Measurements from ENCODE around the gene GALNT18. TPM values are rescaled to one million over a fixed set of nuclear protein-coding genes. Genes with fewer than 3 reads are reported as not detected.

GALNT18 gene
- polyA plus RNA-seq, 1 donor from 2014 or later: 7.6 TPM

GRCh38 chr11:11571893-11572292, 49.9 kb downstream of the GALNT18 start:
- Histone ChIP-seq H3K27me3 (ENCODE audit: insufficient read depth, low read depth, low read length) (no peaks in the 10 kb centered on the region), H3K4me2 (ENCODE audit: low read length) (no peak overlapping the region), H2AFZ (ENCODE audit: low read depth, low read length) (no peak overlapping the region), H4K20me1 (ENCODE audit: insufficient read depth) (no peaks in the 10 kb centered on the region), H3K4me3 (ENCODE audit: low read length) (no peak overlapping the region), H3K9me2 (ENCODE audit: insufficient read depth, low read length) (no peaks in the 10 kb centered on the region), H3K79me2 (replicated peaks; ENCODE audit: insufficient read depth, low read length) (no peaks in the 10 kb centered on the region), H3K9me3 (ENCODE audit: low read length) (no peaks in the 10 kb centered on the region), H3K36me3 (ENCODE audit: insufficient read depth, low read length) (no peaks in the 10 kb centered on the region), H3K27ac (ENCODE audit: low read length) (no peak overlapping the region), H3K9ac (ENCODE audit: low read length) (no peak overlapping the region), H3F3A (ENCODE audit: insufficient read depth, low read length, poor library complexity, severe bottlenecking) (no peaks in the 10 kb centered on the region)
- no peak for TF ChIP-seq SMC3 (conservative IDR thresholded peaks at IDR 0.05; ENCODE audit: poor library complexity)

DNA sequence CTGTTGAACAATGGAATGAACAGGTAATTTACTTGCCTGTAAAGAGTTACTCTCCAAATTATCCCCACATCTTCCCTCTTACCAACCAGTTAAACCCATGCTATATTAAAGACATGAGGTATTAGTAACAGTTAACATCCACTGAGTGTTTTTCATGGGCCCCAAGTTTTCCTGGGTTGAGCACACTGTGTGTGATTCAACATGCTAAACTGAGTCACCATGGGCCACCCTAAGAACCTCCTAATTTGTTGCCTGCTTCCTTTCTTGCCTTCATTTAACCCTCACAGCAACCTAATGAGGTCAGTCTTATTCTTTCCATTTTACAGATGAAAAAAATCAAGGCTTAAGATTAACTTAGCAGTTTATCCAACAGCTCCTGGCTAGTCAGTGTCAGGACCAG, 51.0 kb downstream of the GALNT18 start:
- no peak overlapping the region for H3K27ac ChIP-seq (ENCODE audit: low read length)
- TF ChIP-seq CTCF (IDR thresholded peaks at IDR 0.05; ENCODE audit: poor library complexity, severe bottlenecking) (no peak), POLR2AphosphoS5 (IDR thresholded peaks at IDR 0.05) (no peak), EP300 (conservative IDR thresholded peaks at IDR 0.05; ENCODE audit: poor library complexity, severe bottlenecking) (no peak), SMC3 (conservative IDR thresholded peaks at IDR 0.05; ENCODE audit: poor library complexity) (no peak)
- TF ChIP-seq, protein P1, sequence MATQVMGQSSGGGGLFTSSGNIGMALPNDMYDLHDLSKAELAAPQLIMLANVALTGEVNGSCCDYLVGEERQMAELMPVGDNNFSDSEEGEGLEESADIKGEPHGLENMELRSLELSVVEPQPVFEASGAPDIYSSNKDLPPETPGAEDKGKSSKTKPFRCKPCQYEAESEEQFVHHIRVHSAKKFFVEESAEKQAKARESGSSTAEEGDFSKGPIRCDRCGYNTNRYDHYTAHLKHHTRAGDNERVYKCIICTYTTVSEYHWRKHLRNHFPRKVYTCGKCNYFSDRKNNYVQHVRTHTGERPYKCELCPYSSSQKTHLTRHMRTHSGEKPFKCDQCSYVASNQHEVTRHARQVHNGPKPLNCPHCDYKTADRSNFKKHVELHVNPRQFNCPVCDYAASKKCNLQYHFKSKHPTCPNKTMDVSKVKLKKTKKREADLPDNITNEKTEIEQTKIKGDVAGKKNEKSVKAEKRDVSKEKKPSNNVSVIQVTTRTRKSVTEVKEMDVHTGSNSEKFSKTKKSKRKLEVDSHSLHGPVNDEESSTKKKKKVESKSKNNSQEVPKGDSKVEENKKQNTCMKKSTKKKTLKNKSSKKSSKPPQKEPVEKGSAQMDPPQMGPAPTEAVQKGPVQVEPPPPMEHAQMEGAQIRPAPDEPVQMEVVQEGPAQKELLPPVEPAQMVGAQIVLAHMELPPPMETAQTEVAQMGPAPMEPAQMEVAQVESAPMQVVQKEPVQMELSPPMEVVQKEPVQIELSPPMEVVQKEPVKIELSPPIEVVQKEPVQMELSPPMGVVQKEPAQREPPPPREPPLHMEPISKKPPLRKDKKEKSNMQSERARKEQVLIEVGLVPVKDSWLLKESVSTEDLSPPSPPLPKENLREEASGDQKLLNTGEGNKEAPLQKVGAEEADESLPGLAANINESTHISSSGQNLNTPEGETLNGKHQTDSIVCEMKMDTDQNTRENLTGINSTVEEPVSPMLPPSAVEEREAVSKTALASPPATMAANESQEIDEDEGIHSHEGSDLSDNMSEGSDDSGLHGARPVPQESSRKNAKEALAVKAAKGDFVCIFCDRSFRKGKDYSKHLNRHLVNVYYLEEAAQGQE (IDR thresholded peaks at IDR 0.05; ENCODE audit: borderline replicate concordance): no peak
- H4K20me1 ChIP-seq (ENCODE audit: insufficient read depth): no peaks in the 10 kb centered on the region
- no peak overlapping the region for H2AFZ ChIP-seq (ENCODE audit: low read depth, low read length)
- H3K79me2 ChIP-seq (replicated peaks; ENCODE audit: insufficient read depth, low read length): no peaks in the 10 kb centered on the region
- H3F3A ChIP-seq (ENCODE audit: insufficient read depth, low read length, poor library complexity, severe bottlenecking): no peaks in the 10 kb centered on the region
- no peaks in the 10 kb centered on the region for H3K27me3 ChIP-seq (ENCODE audit: insufficient read depth, low read depth, low read length)
- no peaks in the 10 kb centered on the region for H3K9me3 ChIP-seq (ENCODE audit: low read length)
- H3K4me2 ChIP-seq (ENCODE audit: low read length): no peak overlapping the region
- no peaks in the 10 kb centered on the region for H3K9me2 ChIP-seq (ENCODE audit: insufficient read depth, low read length)
- no peaks in the 10 kb centered on the region for H3K36me3 ChIP-seq (ENCODE audit: insufficient read depth, low read length)
- no peak overlapping the region for H3K4me3 ChIP-seq (ENCODE audit: low read length)
- H3K9ac ChIP-seq (ENCODE audit: low read length): no peak overlapping the region

DNA sequence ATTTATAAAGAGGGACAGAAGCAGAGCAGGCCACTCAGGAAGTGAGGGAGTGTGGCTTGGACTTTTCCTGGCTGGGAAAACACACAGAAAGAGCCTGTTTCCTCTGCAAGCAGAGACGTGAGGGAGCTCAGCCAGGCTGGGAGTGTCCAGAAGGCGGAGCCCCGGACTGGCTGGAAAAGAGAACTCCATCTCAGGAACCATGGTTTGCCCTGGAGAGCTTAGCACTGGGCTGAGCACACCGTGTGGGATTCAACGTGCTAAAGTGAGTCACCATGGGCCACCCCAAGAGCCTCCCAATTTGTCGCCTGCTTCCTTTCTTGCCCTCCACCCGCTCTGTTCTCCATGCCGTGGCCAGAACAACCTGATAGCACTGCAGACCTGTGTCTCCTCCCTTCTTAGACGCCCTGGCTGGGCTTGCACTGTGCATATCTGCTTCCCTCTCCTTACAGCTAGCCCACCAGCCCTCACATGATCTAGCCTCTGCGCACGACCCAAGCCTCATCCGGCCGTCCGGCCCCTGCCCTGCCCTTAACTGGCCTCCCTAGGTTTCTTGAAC, 51.8 kb downstream of the GALNT18 start:
- H3K9me2 ChIP-seq (ENCODE audit: insufficient read depth, low read length): no peaks in the 10 kb centered on the region
- no peak overlapping the region for H3K4me2 ChIP-seq (ENCODE audit: low read length)
- no peak overlapping the region for H2AFZ ChIP-seq (ENCODE audit: low read depth, low read length)
- TF ChIP-seq EP300 (conservative IDR thresholded peaks at IDR 0.05; ENCODE audit: poor library complexity, severe bottlenecking) (no peak), CTCF (IDR thresholded peaks at IDR 0.05; ENCODE audit: poor library complexity, severe bottlenecking) (no peak), RAD21 (conservative IDR thresholded peaks at IDR 0.05) (no peak), SMC3 (conservative IDR thresholded peaks at IDR 0.05; ENCODE audit: poor library complexity) (no peak)
- H3K9ac ChIP-seq (ENCODE audit: low read length): no peak overlapping the region
- no peak overlapping the region for H3K27ac ChIP-seq (ENCODE audit: low read length)
- H3K36me3 ChIP-seq (ENCODE audit: insufficient read depth, low read length): no peaks in the 10 kb centered on the region
- no peaks in the 10 kb centered on the region for H3K79me2 ChIP-seq (replicated peaks; ENCODE audit: insufficient read depth, low read length)
- no peaks in the 10 kb centered on the region for H3F3A ChIP-seq (ENCODE audit: insufficient read depth, low read length, poor library complexity, severe bottlenecking)
- no peak overlapping the region for H3K4me3 ChIP-seq (ENCODE audit: low read length)
- no peaks in the 10 kb centered on the region for H4K20me1 ChIP-seq (ENCODE audit: insufficient read depth)
- no peaks in the 10 kb centered on the region for H3K27me3 ChIP-seq (ENCODE audit: insufficient read depth, low read depth, low read length)
- H3K9me3 ChIP-seq (ENCODE audit: low read length): no peaks in the 10 kb centered on the region

Data from neural cell (in vitro differentiated cells).